ENCODE measurements around the gene CRLF3. TPM values are rescaled to one million over a fixed set of nuclear protein-coding genes. Genes with fewer than 3 reads are reported as not detected.
"Not testable (repeated sequence)": the region's sequence is repeated elsewhere in the genome, so short reads cannot be mapped to it uniquely, and the experiment has no call there.

CRLF3 gene
- total RNA-seq, 1 experiment from 2014 or later = 6.9 TPM

DNA sequence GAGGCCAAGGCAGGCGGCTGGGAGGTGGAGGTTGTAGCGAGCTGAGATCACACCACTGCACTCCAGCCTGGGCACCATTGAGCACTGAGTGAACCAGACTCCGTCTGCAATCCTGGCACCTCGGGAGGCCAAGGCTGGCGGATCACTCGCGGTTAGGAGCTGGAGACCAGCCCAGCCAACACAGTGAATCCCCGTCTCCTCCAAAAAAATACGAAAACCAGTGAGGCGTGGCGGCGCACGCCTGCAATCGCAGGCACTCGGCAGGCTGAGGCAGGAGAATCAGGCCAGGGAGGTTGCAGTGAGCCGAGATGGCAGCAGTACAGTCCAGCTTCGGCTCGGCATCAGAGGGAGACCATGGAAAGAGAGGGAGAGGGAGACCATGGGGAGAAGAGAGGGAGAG, 88.1 kb downstream of the CRLF3 start:
- not testable (repeated sequence) for DNase-seq (ENCODE audit: low spot score)

DNA sequence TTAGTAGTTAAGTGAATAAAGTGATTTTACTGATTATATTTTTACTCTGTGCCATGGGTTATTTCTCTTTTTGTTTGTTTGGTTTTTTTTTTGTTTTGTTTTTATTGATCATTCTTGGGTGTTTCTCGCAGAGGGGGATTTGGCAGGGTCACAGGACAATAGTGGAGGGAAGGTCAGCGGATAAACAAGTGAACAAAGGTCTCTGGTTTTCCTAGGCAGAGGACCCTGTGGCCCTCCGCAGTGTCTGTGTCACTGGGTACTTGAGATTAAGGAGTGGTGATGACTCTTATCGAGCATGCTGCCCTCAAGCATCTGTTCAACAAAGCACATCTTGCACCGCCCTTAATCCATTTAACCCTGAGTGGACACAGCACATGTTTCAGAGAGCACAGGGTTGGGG, 88.8 kb downstream of the CRLF3 start:
- DNase-seq (ENCODE audit: low spot score) = not testable (repeated sequence)

DNA sequence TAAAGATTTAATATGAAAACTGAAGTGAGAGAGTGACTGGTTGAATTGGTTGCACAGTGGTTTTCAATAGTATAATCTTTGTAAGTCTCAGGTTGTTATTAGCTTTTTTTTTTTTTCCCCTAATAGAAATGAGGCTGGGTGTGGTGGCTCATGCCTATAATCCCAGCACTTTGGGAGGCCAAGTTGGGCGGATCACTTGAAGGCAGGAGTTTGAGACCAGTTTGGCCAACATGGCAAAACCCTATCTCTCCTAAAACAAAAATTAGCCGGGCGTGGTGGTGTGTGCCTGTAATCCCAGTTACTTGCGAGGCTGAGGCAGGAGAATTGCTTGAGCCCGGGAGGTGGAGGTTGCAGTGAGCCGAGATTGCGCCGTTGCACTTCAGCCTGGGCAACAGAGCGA, 89.3 kb downstream of the CRLF3 start:
- DNase-seq (ENCODE audit: low spot score) = not testable (repeated sequence)

DNA sequence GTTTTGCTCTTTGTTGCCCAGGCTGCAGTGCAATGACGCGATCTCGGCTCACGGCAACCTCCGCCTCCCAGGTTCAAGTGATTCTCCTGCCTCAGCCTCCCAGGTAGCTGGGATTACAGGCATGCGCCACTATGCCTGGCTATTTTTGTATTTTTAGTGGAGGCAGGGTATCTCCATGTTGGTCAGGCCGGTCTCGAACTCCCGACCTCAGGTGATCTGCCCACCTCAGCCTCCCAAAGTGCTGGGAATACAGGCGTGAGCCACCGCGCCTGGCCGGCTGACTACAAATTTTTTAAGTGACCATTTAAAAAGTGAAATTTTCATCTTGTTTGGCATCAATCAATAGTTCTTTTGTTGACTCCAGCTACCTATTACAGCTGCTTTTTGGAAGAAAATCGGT, 90.3 kb downstream of the CRLF3 start:
- not testable (repeated sequence) for DNase-seq (ENCODE audit: low spot score)

Small RNA genes lying within 50 kb of the gene (small RNA-seq; reads per million reads assigned to genes)
- not detected for gene RNU6-298P

Other genes with a start within 250 kb of the CRLF3 start
- 3.5 and 3.6 TPM in 2 replicates for gene ATAD5, start 7.3 kb upstream of the CRLF3 start, total RNA-seq (2014; rRNA removed; shearing (Covaris generic))
- 7.3 and 7.5 TPM in 2 replicates for gene TEFM, start 81.5 kb upstream of the CRLF3 start, total RNA-seq (2014; rRNA removed; shearing (Covaris generic))
- gene ADAP2, start 97.3 kb upstream of the CRLF3 start, total RNA-seq (2014; rRNA removed; shearing (Covaris generic)) = 0.08 TPM in 1 of 2 replicates, not detected in the other
- 4.8 and 4.9 TPM in 2 replicates for gene RNF135, start 146.3 kb upstream of the CRLF3 start, total RNA-seq (2014; rRNA removed; shearing (Covaris generic))